Mammary epithelial cell (primary cell): Measurements from ENCODE around the gene EFR3B.

Experiments
- CTCF ChIP-seq, 2 donors: IDR thresholded peaks in 1 of 2; conservative IDR thresholded peaks in 1 of 2; 2 replicates each; pipeline ENCODE4 v1.5.1; 2011 to 2012; ENCODE audit warnings: inconsistent platforms in 2 of 2, low read length in 2 of 2, mild to moderate bottlenecking in 2 of 2, control low read depth in 1 of 2, low read depth in 1 of 2; ENCODE audit not compliant: insufficient read depth in 1 of 2; ENCODE audit errors: extremely low read depth in 1 of 2
- EZH2 ChIP-seq: IDR thresholded peaks from 2 replicates; pipeline ENCODE4 v1.6.1; 2012; ENCODE audit warnings: low read length, inconsistent platforms, borderline replicate concordance

DNA sequence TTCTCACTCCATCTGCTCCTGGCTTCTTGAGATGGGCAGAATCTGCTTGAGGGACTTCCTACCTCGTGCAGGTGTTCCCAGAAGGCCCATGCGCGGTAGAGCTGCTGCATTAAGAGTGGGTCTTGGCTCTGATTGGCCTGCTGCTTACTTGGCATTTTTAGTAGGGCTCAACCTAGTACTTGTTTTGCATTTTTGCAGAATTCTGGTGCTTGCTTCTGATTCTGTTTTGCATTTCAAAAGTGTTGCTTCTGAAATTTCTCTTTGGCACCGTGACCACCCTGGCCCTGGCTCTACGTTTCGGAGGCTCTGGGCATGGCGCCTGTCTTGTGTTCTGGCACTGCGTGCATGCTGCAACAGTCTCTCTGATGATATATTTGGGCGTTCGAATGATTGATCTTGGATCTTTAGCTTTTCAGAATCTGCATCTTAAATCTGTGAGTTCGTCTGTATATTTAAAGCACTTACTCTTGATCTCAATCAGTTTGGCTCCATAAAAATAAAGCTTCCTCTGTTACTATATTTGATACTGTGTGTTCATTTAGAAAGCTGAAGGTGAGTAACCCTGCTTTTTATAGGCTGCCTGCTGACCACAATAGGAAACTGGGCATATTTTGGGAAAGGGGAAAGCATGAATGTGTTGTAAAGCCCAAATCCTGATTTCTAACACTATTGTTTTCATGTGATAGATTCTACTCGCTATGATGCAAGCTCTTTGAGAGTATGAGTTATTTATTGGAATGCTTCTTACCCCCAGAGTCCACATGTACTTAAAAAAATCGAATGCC, 22.2 kb downstream of the EFR3B start:
- TF ChIP-seq CTCF (conservative IDR thresholded peaks at IDR 0.05 in 1 of 2, IDR thresholded peaks at IDR 0.05 in 1 of 2; ENCODE audit: extremely low read depth in 1 of 2, insufficient read depth in 1 of 2, low read depth in 1 of 2, low read length in 2 of 2), result no peak
- no peak for TF ChIP-seq EZH2
